IMR-90 (cell line): Measurements from ENCODE around the gene CASP3. TPM values are rescaled to one million over a fixed set of nuclear protein-coding genes. Genes with fewer than 3 reads are reported as not detected.
"Not testable (repeated sequence)": the region's sequence is repeated elsewhere in the genome, so short reads cannot be mapped to it uniquely, and the experiment has no call there.

ENCODE experiments used
- ATAC-seq: fragments of 200-7000 bp; cut with Tn5 transposase; 2 replicates; pipeline ENCODE4 v1.9.1; 2020; ENCODE audit warnings: low read depth, mild to moderate bottlenecking, moderate library complexity
- BruUV-seq: library from RNA; stranded (reverse); fragments of 400-500 nt; replicated peaks from 2 replicates; lab custom pipeline; 2021; lab: Mats Ljungman, UMichigan
- CTCF ChIA-PET: fragments of 300-600 bp; formaldehyde crosslinking; extraction: SDS; loops from one replicate; lab custom pipeline; 2021; ENCODE audit warnings: antibody characterized with exemption; lab: Yijun Ruan, JAX
- POLR2A ChIA-PET: fragments of 300-600 bp; sonication (Branson Sonifier 250); formaldehyde crosslinking; loops from one replicate; lab custom pipeline; 2022; ENCODE audit warnings: antibody characterized with exemption; ENCODE audit not compliant: unreplicated experiment; lab: Charles Lee
- DNase-seq: peaks from one replicate; pipeline ENCODE4 v3.0.0; 2013
- H2AFZ ChIP-seq: replicated peaks from 2 replicates; pipeline ENCODE3; 2013; ENCODE audit warnings: low read length, mild to moderate bottlenecking; ENCODE audit not compliant: poor library complexity
- H2AK5ac ChIP-seq: 2 replicates; pipeline ENCODE4 v1.6.1; 2013; ENCODE audit warnings: low read depth, low read length, inconsistent platforms
- H2AK9ac ChIP-seq: replicated peaks from 2 replicates; pipeline ENCODE3; 2013; ENCODE audit warnings: mild to moderate bottlenecking, low read depth, low read length, moderate library complexity; ENCODE audit not compliant: poor library complexity
- H2BK120ac ChIP-seq: 2 replicates; pipeline ENCODE4 v1.6.1; 2013; ENCODE audit warnings: low read depth, low read length, inconsistent platforms
- H2BK15ac ChIP-seq: 3 replicates; pipeline ENCODE4 v1.6.1; 2013; ENCODE audit warnings: low read depth, low read length, inconsistent platforms
- H2BK20ac ChIP-seq: 2 replicates; pipeline ENCODE4 v1.6.1; 2013; ENCODE audit warnings: low read depth, mild to moderate bottlenecking, inconsistent platforms, low read length, moderate library complexity
- H2BK5ac ChIP-seq: 2 replicates; pipeline ENCODE4 v1.6.1; 2013; ENCODE audit warnings: mild to moderate bottlenecking, low read depth, low read length, inconsistent platforms; ENCODE audit not compliant: poor library complexity, severe bottlenecking
- H3K14ac ChIP-seq: replicated peaks from 2 replicates; pipeline ENCODE4 v1.6.1; 2013; ENCODE audit warnings: low read depth, low read length, inconsistent platforms
- H3K18ac ChIP-seq: 2 replicates; pipeline ENCODE4 v1.6.1; 2013; ENCODE audit warnings: low read depth, low read length, control low read depth
- H3K23ac ChIP-seq: 2 replicates; pipeline ENCODE4 v1.6.1; 2013; ENCODE audit warnings: low read depth, low read length, inconsistent platforms
- H3K27ac ChIP-seq: 2 replicates; pipeline ENCODE4 v1.5.1; 2013; ENCODE audit warnings: mild to moderate bottlenecking, control low read depth, low read length; ENCODE audit not compliant: insufficient read depth
- H3K27me3 ChIP-seq: 2 replicates; pipeline ENCODE4 v1.6.1; 2013; ENCODE audit warnings: low read length; ENCODE audit not compliant: control insufficient read depth, insufficient read depth
- H3K36me3 ChIP-seq: 2 replicates; pipeline ENCODE4 v1.6.1; 2013; ENCODE audit warnings: low read length, mixed read lengths; ENCODE audit not compliant: control insufficient read depth, insufficient read depth
- H3K4ac ChIP-seq: 2 replicates; pipeline ENCODE4 v1.6.1; 2013; ENCODE audit warnings: low read depth, low read length, inconsistent platforms
- H3K4me1 ChIP-seq: 2 replicates; pipeline ENCODE4 v1.6.1; 2013; ENCODE audit warnings: low read length, mixed read lengths; ENCODE audit not compliant: control insufficient read depth, insufficient read depth
- H3K4me2 ChIP-seq: 2 replicates; pipeline ENCODE4 v1.6.1; 2013; ENCODE audit warnings: low read depth, mild to moderate bottlenecking, control low read depth, low read length, moderate library complexity
- H3K4me3 ChIP-seq: 2 replicates; pipeline ENCODE4 v1.5.1; 2013; ENCODE audit warnings: low read depth, mild to moderate bottlenecking, control low read depth, low read length, moderate library complexity; ENCODE audit not compliant: insufficient read depth
- H3K56ac ChIP-seq: 2 replicates; pipeline ENCODE4 v1.6.1; 2013; ENCODE audit warnings: low read length, inconsistent platforms; ENCODE audit not compliant: insufficient read depth; ENCODE audit errors: extremely low read depth
- H3K79me1 ChIP-seq, 2 experiments: 2 replicates each; pipeline ENCODE4 v1.6.1; 2013; ENCODE audit warnings: low read length in 2 of 2, inconsistent platforms in 1 of 2, low read depth in 1 of 2
- H3K9ac ChIP-seq: 2 replicates; pipeline ENCODE4 v1.6.1; 2013; ENCODE audit warnings: low read depth, low read length, control low read depth
- H3K9me1 ChIP-seq: 2 replicates; pipeline ENCODE4 v1.6.1; 2013; ENCODE audit warnings: low read length, inconsistent platforms; ENCODE audit not compliant: insufficient read depth
- H3K9me3 ChIP-seq: 2 replicates; pipeline ENCODE4 v1.6.1; 2013; ENCODE audit warnings: low read length; ENCODE audit not compliant: control insufficient read depth, insufficient read depth
- H4K20me1 ChIP-seq: 2 replicates; pipeline ENCODE4 v1.6.1; 2013; ENCODE audit warnings: low read length, inconsistent platforms; ENCODE audit not compliant: insufficient read depth
- H4K5ac ChIP-seq: 2 replicates; pipeline ENCODE4 v1.6.1; 2013; ENCODE audit warnings: mild to moderate bottlenecking, low read depth, low read length, control low read depth
- H4K8ac ChIP-seq, 2 experiments: 2 replicates each; pipeline ENCODE4 v1.6.1; 2013; ENCODE audit warnings: low read depth in 2 of 2, low read length in 2 of 2, control low read depth in 1 of 2, inconsistent platforms in 1 of 2
- H4K91ac ChIP-seq: 2 replicates; pipeline ENCODE4 v1.6.1; 2013; ENCODE audit warnings: low read depth, low read length, inconsistent platforms; ENCODE audit not compliant: insufficient read depth
- WGBS, 2 experiments: methylation state at CpG; one replicate each; pipeline versions ENCODE4 v1.1.5 to v1.1.7; 2013; ENCODE audit warnings: missing lambda C conversion rate in 2 of 2; ENCODE audit not compliant: insufficient read length in 1 of 2; ENCODE audit errors: extremely low coverage in 2 of 2; 5-methylcytosine and 5-hydroxymethylcytosine counted together
- dilution Hi-C: fragments of 300-500 bp; cut with HindIII; formaldehyde crosslinking; loops from one replicate; pipeline ENCODE4 v1.14.3; 2018; ENCODE audit warnings: low sequenced_read_pairs; ENCODE audit not compliant: unreplicated experiment
- in situ Hi-C: fragments of 300-500 bp; cut with MboI; formaldehyde crosslinking; loops from 3 replicates; pipeline ENCODE4 v1.14.3; 2019; ENCODE audit warnings: low sequenced_read_pairs, inconsistent platforms, mixed read lengths
- intact Hi-C: fragments of 100-400 bp; cut with micrococcal nuclease; formaldehyde crosslinking; loops from 2 replicates; pipeline ENCODE4 v1.10.0; 2022
- polyA plus RNA-seq, 3 experiments: library from polyadenylated mRNA; depleted of rRNA; stranded (reverse); fragments of >200 nt; gene quantifications; 2 replicates each; pipeline ENCODE4 v1.2.3, GENCODE V29; 2012; ENCODE audit warnings: low replicate concordance in 1 of 3
- total RNA-seq: library from RNA; depleted of rRNA; stranded (reverse); fragments of >200 nt; gene quantifications from 2 replicates; pipeline ENCODE4 v1.2.3, GENCODE V29; 2012

The CASP3 gene
- total and polyA plus RNA-seq, 2 of the 4 experiments (the other 2 are of a cell fraction), result 26.7 to 27.4 TPM

DNA sequence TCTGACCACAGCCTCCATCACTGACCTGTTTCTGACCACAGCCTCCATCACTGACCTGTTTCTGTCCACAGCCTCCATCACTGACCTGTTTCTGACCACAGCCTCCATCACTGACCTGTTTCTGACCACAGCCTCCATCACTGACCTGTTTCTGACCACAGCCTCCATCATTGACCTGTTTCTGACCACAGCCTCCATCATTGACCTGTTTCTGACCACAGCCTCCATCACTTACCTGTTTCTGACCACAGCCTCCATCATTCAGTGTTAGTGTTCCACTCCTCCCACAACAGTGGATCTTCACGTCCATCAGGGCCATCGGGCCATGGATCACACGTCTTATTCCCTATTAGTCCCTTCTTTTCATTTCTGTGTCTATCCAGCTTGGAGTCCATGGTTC is 24.7 kb downstream of the CASP3 start:
- H3K18ac ChIP-seq, H3K4me3 ChIP-seq, H3K23ac ChIP-seq, H3K4me1 ChIP-seq, intact Hi-C loops, H4K8ac ChIP-seq, H3K56ac ChIP-seq, H2AK9ac ChIP-seq, H2BK20ac ChIP-seq, H3K9me1 ChIP-seq, H2AFZ ChIP-seq, H3K4me2 ChIP-seq, ATAC-seq, in situ Hi-C loops, POLR2A ChIA-PET, H2AK5ac ChIP-seq, H3K14ac ChIP-seq, H2BK5ac ChIP-seq, H2BK15ac ChIP-seq, CTCF ChIA-PET, H3K79me1 ChIP-seq, dilution Hi-C loops, H4K5ac ChIP-seq, H2BK120ac ChIP-seq, H3K4ac ChIP-seq, H4K91ac ChIP-seq, DNase-seq, H3K27ac ChIP-seq, H4K20me1 ChIP-seq, H3K9ac ChIP-seq, H3K9me3 ChIP-seq, H3K27me3 ChIP-seq, BruUV-seq: not testable (repeated sequence)
- 100% methylated on average over 3 of the region's 3 CpGs; no CpG with 5 or more reads in 1 of the 2 experiments for WGBS, 2 experiments
- H3K36me3 ChIP-seq, result peaks cover 11% of the 10 kb centered on the region
